CD4-positive, alpha-beta T cell (primary cell): ENCODE measurements around the gene CIZ1. TPM values are rescaled to one million over a fixed set of nuclear protein-coding genes. Genes with fewer than 3 reads are reported as not detected.

Experiments used
- ATAC-seq: fragments of 200-7000 bp; cut with Tn5 transposase; one replicate; pipeline ENCODE4 v1.10.0; 2022; ENCODE audit warnings: mild to moderate bottlenecking; ENCODE audit not compliant: poor library complexity
- CTCF ChIA-PET: fragments of 350-600 bp; sonication (Branson Sonifier 250); formaldehyde crosslinking; loops from one replicate; lab custom pipeline; 2021; ENCODE audit warnings: antibody characterized with exemption, inconsistent platforms; lab: Charles Lee
- POLR2A ChIA-PET: fragments of 350-600 bp; sonication (Branson Sonifier 250); formaldehyde crosslinking; loops from one replicate; lab custom pipeline; 2021; ENCODE audit warnings: antibody characterized with exemption, inconsistent platforms; lab: Charles Lee
- DNase-seq, 14 experiments: peaks; one replicate each; pipeline ENCODE4 v3.0.0-alpha.2; 2013 to 2020; ENCODE audit warnings: mixed read lengths in 2 of 14
- H3K27ac ChIP-seq, 2 donors: one replicate each; pipeline versions ENCODE4 v1.5.1 to v1.7.0; 2013; ENCODE audit warnings: low read length in 2 of 2, low read depth in 1 of 2, mild to moderate bottlenecking in 1 of 2
- H3K27me3 ChIP-seq, 2 experiments: 1 replicate in 1 of 2; 2 replicates in 1 of 2; pipeline versions ENCODE4 v1.6.1 to v1.7.0; 2013; ENCODE audit warnings: low read length in 2 of 2, control low read depth in 1 of 2, mild to moderate bottlenecking in 1 of 2, moderate library complexity in 1 of 2; ENCODE audit not compliant: insufficient read depth in 2 of 2, control insufficient read depth in 1 of 2
- H3K36me3 ChIP-seq: one replicate; pipeline ENCODE4 v1.6.1; 2013; ENCODE audit warnings: low read length, control low read depth; ENCODE audit not compliant: insufficient read depth
- H3K4me1 ChIP-seq: one replicate; pipeline ENCODE4 v1.6.1; 2013; ENCODE audit warnings: low read length, control low read depth; ENCODE audit not compliant: insufficient read depth
- H3K4me3 ChIP-seq: one replicate; pipeline ENCODE4 v1.5.1; 2013; ENCODE audit warnings: mild to moderate bottlenecking, low read length, moderate library complexity
- H3K9me3 ChIP-seq, 2 experiments: 1 replicate in 1 of 2; 2 replicates in 1 of 2; pipeline versions ENCODE4 v1.6.1 to v1.7.0; 2013; ENCODE audit warnings: low read length in 2 of 2, mild to moderate bottlenecking in 2 of 2, control low read depth in 1 of 2, moderate library complexity in 1 of 2; ENCODE audit not compliant: control insufficient read depth in 1 of 2, insufficient read depth in 1 of 2
- H3K27ac Mint-ChIP-seq: one replicate; pipeline ENCODE4 v1.8.0; 2020; ENCODE audit warnings: mixed read lengths
- H3K27me3 Mint-ChIP-seq: one replicate; pipeline ENCODE4 v1.8.0; 2021; ENCODE audit warnings: mixed read lengths
- H3K36me3 Mint-ChIP-seq: one replicate; pipeline ENCODE4 v1.8.0; 2021; ENCODE audit warnings: low read depth, mixed read lengths
- H3K4me1 Mint-ChIP-seq: one replicate; pipeline ENCODE4 v1.8.0; 2021; ENCODE audit warnings: low read depth, mixed read lengths
- H3K4me3 Mint-ChIP-seq: one replicate; pipeline ENCODE4 v1.8.0; 2020; ENCODE audit warnings: mild to moderate bottlenecking, mixed read lengths
- H3K9me3 Mint-ChIP-seq: one replicate; pipeline ENCODE4 v1.8.0; 2020; ENCODE audit warnings: mixed read lengths
- intact Hi-C, 2 experiments: fragments of 100-400 bp; cut with DNase I in 1 of 2; cut with micrococcal nuclease in 1 of 2; formaldehyde crosslinking; loops; one replicate each; pipeline versions ENCODE4 v1.15.1 to v1.9.0; 2023 to 2025; cut with DNase I, micrococcal nuclease
- polyA plus RNA-seq, 2 donors: library from polyadenylated mRNA; unstranded; fragments of 120-200 nt; gene quantifications; one replicate each; pipeline ENCODE4 v1.2.1, GENCODE V29; 2013
- total RNA-seq, 174 experiments: library from RNA in 2 of 174; stranded (reverse) in 2 of 174; gene quantifications; one replicate each; pipeline ENCODE4 v1.2.3 and lab custom pipeline; 2021 to 2026
- TF ChIP-seq, protein P1 (sequence below): fragments of 200-600 bp; IDR thresholded peaks from one replicate; pipeline ENCODE4 v1.8.0; 2022; ENCODE audit warnings: antibody characterized with exemption, mild to moderate bottlenecking

The CIZ1 gene, protein sequence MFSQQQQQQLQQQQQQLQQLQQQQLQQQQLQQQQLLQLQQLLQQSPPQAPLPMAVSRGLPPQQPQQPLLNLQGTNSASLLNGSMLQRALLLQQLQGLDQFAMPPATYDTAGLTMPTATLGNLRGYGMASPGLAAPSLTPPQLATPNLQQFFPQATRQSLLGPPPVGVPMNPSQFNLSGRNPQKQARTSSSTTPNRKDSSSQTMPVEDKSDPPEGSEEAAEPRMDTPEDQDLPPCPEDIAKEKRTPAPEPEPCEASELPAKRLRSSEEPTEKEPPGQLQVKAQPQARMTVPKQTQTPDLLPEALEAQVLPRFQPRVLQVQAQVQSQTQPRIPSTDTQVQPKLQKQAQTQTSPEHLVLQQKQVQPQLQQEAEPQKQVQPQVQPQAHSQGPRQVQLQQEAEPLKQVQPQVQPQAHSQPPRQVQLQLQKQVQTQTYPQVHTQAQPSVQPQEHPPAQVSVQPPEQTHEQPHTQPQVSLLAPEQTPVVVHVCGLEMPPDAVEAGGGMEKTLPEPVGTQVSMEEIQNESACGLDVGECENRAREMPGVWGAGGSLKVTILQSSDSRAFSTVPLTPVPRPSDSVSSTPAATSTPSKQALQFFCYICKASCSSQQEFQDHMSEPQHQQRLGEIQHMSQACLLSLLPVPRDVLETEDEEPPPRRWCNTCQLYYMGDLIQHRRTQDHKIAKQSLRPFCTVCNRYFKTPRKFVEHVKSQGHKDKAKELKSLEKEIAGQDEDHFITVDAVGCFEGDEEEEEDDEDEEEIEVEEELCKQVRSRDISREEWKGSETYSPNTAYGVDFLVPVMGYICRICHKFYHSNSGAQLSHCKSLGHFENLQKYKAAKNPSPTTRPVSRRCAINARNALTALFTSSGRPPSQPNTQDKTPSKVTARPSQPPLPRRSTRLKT
- 100 to 1,000 TPM; 106 to 107 TPM for total RNA-seq
- polyA plus RNA-seq (2013, experiment 1 of 2): 76.4 TPM
- 97.4 TPM for polyA plus RNA-seq (2013, experiment 2 of 2)
- 25.2 to 102 (median 68.4) reads per million in 172 experiments for total RNA-seq (lab: John Stamatoyannopoulos, UW)

DNA sequence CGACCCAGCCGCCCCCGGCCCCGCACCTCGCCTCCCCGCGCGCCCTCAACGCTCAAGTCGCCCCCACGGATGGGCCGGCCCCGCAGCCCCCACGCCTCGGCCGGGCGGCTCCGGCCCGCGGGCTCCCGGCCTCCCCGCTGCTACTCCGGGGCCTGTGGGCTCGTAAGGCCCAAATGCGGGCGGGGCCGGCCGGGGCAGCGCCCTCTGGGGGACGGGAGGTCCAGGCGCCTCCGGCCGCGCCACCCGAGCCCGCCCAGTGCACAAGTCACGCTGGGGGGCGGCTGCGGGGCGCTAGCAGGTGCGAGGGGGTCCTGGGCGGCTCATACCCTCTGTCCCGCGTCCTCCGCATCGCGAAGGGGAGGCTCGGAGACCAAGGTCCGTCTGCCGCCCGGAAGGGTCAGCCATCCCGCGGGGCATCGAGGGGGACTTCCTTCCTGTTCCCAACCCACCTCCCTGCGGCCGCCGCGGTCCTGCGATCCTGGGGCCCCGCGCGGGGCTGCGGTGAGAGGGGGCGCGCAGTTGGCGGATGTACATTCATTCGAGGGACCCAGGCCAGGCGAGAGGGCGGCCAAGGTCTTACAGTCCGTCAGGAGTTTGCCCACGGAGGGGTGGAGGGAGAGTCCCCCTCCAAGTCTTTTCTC, at the start of gene CIZ1:
Gene CIZ1, minus strand, starts transcription at position 167 of the 641 bp plus-strand sequence. CDS start 715 bp downstream, outside the sequence.
- Mint-ChIP-seq H3K9me3 (no peaks in the 10 kb centered on the region), H3K4me3 (peak within 1 kb of the TSS; percentile 93), H3K27me3 (no peaks in the 10 kb centered on the region), H3K36me3 (peaks cover 37% of the 10 kb centered on the region), H3K27ac (peak within 1 kb of the TSS; percentile 89), H3K4me1 (peaks cover 31% of the 10 kb centered on the region)
- H3K9me3 ChIP-seq: peaks cover 0 to 5% of the 10 kb centered on the region in 2 experiments
- H3K27me3 ChIP-seq: peaks cover 0 to 4% of the 10 kb centered on the region in 2 experiments
- intact Hi-C loops: loop anchor here (1.0 to 10.0 kb wide), 6 partner anchors 12 to 389 kb away; partner anchors contain the start of genes DNM1 (in 2 of the 2), BBLN (in 1 of the 2), COQ4 (in 1 of the 2) and FPGS (in 1 of the 2)
- peaks cover 24% of the 10 kb centered on the region for H3K4me1 ChIP-seq
- H3K4me3 ChIP-seq: peak within 1 kb of the TSS; percentile 75
- no peak within 1 kb of the TSS for H3K27ac ChIP-seq
- TF ChIP-seq, protein P1, sequence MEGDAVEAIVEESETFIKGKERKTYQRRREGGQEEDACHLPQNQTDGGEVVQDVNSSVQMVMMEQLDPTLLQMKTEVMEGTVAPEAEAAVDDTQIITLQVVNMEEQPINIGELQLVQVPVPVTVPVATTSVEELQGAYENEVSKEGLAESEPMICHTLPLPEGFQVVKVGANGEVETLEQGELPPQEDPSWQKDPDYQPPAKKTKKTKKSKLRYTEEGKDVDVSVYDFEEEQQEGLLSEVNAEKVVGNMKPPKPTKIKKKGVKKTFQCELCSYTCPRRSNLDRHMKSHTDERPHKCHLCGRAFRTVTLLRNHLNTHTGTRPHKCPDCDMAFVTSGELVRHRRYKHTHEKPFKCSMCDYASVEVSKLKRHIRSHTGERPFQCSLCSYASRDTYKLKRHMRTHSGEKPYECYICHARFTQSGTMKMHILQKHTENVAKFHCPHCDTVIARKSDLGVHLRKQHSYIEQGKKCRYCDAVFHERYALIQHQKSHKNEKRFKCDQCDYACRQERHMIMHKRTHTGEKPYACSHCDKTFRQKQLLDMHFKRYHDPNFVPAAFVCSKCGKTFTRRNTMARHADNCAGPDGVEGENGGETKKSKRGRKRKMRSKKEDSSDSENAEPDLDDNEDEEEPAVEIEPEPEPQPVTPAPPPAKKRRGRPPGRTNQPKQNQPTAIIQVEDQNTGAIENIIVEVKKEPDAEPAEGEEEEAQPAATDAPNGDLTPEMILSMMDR: peak; percentile 55
- ChIA-PET POLR2A (interaction anchor here (0.9 to 2.1 kb wide), 8 partner anchors 12 to 124 kb away, joined by 3 to 13 read pairs (median 4); partner anchors contain the start of genes BBLN, NAIF1 and SLC25A25), CTCF (interaction anchor here (0.7 to 1.3 kb wide), 4 partner anchors 16 to 171 kb away, joined by 3 to 8 read pairs (median 3); partner anchors contain the start of gene BBLN)
- peak; percentile 43 to 88 (median 70) for DNase-seq
- peaks cover 23% of the 10 kb centered on the region for H3K36me3 ChIP-seq
- peak; percentile 82 for ATAC-seq

DNA sequence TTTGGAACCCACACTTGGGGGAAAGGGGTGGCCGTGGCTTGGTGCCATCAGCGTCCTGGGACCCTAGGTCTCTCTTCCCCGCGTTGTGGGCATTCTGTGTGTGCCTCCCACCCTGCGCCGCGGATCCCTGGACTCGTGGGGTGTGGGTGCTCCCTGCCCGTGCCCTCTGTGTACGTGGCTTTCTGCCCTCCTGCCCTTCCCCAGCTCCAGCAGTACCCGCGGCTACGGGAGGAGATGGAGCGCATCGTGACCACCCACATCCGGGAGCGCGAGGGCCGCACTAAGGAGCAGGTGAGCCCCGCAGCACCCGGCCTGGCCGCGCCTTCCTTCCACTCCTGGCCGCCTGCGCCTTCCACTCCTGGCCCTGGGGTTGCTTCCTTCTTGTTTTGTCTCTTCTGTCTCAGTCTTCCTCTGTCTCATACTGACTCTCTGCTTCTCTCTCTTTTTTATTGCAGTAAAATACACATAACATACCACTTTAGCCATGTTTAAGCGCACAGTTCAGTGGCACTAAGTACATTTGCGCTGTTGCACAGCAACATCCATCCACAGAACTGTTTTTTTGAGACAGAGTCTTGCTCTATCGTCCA, 42.5 kb upstream of the CIZ1 start:
- ATAC-seq: no peak
- H3K27ac Mint-ChIP-seq: no peak overlapping the region
- TF ChIP-seq, protein P1: no peak
- no peaks in the 10 kb centered on the region for H3K36me3 ChIP-seq
- no peaks in the 10 kb centered on the region for H3K27me3 Mint-ChIP-seq
- H3K9me3 Mint-ChIP-seq: no peaks in the 10 kb centered on the region
- intact Hi-C loops: no loop called here
- no peaks in the 10 kb centered on the region for H3K9me3 ChIP-seq
- CTCF ChIA-PET: no interaction called here
- H3K27ac ChIP-seq: no peak overlapping the region
- POLR2A ChIA-PET: no interaction called here
- H3K27me3 ChIP-seq: no peaks in the 10 kb centered on the region
- no peak overlapping the region for H3K4me3 Mint-ChIP-seq
- H3K4me1 ChIP-seq: no peaks in the 10 kb centered on the region
- no peak for DNase-seq
- H3K36me3 Mint-ChIP-seq: no peaks in the 10 kb centered on the region
- no peaks in the 10 kb centered on the region for H3K4me1 Mint-ChIP-seq
- no peak overlapping the region for H3K4me3 ChIP-seq
